ENCODE results near the gene SLFN5.
"Not testable (repeated sequence)": the region's sequence is repeated elsewhere in the genome, so short reads cannot be mapped to it uniquely, and the experiment has no call there.

The SLFN5 gene

GRCh38 chr17:35242158-35242804 is 591 bp upstream of the SLFN5 start:
- no peak for DNase-seq

DNA sequence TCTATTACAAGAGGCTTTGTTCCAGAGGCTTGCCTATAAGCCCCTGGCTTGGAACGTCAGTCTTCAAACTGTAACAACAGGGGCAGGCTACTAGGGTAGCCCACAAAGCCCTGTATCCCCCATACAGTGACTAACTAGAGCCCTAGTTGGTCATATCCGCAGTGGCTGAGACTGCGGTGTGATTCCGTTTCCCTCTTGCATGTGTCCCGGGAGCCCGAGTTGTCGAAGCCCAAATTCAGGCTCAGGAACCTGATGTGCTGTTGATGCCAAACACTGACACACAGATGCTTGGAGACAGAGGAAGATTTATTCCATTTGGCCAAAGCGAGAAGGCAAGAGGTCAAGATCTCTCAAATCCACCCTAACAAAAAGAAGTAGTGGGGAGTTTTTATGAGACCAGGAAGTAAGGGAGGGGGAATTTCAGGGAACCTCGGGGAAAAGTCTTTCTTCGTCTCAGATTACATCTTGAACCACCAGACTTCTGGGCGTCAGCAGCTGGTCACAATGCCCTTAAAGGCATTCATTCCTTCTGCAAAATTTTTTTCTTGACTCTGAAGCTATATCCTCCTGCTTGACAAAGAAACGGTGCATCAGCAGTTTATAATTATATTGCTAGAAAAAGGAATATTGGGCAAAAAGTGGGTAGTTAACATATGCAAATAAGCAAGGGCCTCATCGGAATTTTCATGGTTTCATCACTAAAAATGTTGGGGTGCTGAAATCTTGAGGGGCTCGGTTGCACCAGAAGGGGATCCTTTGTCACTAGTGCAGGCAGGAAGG is 879 bp downstream of the SLFN5 start:
- peak in 1 of 2 donors; percentile 38 for DNase-seq

DNA sequence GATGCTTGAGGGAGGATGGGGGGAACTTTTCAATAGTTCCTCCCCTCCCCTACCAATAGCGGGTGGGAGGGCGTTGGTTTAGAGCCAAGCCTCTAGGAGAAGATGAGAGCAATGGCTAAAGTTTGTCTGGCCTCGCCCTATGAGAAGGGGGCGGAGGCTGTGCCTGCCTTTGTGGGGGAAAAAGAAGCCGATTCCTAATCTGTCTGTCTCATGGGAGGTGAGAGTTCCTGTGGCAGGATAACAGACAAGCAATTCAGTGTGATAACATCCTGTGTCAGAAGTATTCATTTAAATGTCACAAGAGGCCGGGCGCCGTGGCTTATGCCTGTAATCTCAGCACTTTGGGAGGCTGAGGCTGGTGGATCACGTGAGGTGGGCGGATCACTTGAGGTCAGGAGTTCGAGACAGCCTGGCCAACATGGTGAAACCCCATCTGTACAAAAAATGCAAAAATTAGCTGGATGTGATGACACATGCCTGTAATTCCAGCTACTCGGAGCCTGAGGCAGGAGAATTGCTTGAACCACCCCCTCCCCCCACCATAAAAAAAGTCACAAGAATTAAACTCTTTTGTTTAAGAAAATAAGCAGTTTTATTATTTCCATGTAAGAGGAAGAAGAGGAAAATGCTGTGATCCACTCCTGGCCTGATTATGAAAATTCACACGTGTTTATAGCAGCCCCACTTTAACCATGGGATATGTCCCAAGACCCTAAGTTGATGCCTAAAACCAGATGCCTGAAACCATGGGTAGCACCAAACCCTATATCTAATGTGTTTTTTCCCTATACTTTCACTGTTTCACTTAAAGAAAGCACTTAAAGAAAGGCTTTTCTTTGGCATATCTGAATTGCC is 1.7 kb downstream of the SLFN5 start:
- DNase-seq = no peak

DNA sequence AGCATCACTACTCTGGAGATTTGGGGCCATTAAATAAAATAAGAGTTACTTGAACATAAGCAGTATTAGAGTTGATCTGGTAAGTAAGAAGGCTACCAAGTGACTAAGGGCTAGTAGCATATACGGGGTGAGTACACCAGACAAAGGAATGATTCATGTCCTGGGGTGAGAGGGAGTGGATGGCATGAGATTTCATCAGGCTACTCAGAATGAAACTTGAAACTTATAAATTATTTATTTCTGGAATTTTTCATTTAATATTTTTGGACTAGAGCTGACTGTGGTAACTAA is 2.3 kb downstream of the SLFN5 start:
- peak in 1 of 2 donors; percentile 16 for DNase-seq

DNA sequence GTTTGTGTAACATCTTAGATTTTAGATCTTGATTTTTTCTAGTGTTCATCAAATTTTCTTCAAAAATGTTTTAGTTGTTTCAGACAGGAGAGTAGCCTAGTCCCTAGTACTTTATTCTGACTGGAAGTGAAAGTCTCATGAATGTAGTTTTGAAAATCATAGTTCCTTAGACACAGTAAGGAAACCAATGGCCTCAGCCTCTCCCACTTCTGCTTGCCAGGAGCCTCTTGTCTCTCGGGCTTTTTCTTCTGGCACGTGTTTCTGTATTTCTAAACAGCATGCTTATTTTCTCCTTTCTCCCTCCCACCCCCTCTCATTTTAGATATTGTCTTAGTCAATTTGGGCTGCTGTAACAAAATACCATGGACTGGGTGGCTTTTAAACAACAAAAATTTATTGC is 9.8 kb downstream of the SLFN5 start:
- no peak for DNase-seq

- DNase-seq = no peak
These were observed 11.4 kb downstream of the SLFN5 start for GRCh38 chr17:35254107-35254773.

GRCh38 chr17:35255316-35255715 is 12.4 kb downstream of the SLFN5 start:
- no peak for DNase-seq

GRCh38 chr17:35256629-35257028 is 13.8 kb downstream of the SLFN5 start:
- DNase-seq = no peak

DNA sequence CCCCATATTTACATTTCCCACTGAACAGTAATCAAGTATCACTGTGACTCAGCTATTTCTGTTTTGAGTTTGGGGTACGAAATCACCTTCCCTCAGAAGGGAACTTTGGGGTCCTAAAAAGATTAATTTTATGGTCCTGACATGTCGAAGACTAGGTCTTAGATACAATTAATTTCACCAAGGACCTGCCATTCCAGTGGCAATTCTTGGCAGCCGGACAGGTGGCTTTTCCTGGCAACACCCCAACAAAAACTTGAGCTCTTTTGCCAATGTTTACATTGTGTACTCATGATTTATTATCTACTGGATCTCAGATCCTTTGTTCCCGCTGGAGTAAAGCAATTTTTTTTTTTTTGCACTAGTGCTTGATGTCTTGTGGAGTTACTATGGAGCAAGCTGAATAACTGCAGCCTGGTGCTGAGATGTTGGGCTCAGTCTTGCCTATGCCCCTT is 14.4 kb downstream of the SLFN5 start:
- no peak for DNase-seq

GRCh38 chr17:35259001-35259400 is 16.1 kb downstream of the SLFN5 start:
- no peak for DNase-seq

DNA sequence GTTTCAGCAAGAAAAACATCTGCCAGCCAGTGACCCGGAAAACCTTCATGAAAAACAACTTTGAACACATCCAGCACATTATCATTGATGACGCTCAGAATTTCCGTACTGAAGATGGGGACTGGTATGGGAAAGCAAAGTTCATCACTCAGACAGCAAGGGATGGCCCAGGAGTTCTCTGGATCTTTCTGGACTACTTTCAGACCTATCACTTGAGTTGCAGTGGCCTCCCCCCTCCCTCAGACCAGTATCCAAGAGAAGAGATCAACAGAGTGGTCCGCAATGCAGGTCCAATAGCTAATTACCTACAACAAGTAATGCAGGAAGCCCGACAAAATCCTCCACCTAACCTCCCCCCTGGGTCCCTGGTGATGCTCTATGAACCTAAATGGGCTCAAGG is 22.2 kb downstream of the SLFN5 start:
- no peak for DNase-seq

DNA sequence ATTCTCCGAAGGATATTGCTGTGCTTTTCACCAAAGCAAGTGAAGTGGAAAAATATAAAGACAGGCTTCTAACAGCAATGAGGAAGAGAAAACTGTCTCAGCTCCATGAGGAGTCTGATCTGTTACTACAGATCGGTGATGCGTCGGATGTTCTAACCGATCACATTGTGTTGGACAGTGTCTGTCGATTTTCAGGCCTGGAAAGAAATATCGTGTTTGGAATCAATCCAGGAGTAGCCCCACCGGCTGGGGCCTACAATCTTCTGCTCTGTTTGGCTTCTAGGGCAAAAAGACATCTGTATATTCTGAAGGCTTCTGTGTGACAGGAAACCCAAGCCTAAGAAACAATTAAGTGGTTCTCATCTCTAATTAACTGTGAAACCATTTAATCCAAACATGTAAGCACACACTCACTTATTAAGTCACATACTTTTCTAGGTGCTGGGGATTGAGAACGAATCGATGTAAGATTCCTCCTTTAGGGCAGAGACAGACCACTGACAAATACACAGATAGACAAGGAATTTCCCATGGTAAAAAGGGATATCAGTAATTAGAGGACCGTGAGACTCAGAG is 22.8 kb downstream of the SLFN5 start:
- DNase-seq = no peak

DNA sequence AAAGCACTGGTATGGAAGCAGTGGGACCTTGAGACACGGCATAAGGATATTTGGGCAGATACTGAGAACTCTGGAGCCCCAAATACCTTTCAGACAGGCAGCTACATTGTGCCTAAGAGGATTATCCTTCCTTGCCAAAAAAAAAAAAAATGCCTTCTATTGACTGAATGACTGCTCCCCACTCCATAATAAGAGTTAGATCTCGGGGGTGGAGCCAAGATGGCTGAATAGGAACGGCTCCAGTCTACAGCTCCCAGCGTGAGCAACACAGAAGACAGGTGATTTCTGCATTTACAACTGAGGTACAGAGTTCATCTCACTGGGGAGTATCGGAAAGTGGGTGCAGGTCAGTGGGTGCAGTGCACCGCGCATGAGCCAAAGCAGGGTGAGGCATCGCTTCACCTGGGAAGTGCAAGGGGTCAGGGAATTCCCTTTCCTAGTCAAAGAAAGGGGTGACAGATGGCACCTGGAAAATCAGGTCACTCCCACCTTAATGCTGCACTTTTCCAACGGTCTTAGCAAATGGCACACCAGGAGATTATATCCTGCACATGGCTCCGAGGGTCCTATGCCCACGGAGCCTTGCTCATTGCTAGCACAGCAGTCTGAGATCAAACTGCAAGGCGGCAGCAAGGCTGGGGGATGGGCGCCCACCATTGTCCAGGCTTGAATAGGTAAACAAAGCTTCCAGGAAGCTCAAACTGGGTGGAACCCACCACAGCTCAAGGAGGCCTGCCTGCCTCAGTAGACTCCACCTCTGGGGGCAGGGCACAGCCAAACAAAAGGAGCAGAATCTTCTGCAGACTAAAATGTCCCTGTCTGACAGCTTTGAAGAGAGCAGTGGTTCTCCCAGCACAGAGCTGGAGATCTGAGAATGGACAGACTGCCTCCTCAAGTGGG is 31.5 kb downstream of the SLFN5 start:
- not testable (repeated sequence) for DNase-seq

GRCh38 chr17:35278454-35278853 is 35.6 kb downstream of the SLFN5 start:
- DNase-seq = not testable (repeated sequence)

DNA sequence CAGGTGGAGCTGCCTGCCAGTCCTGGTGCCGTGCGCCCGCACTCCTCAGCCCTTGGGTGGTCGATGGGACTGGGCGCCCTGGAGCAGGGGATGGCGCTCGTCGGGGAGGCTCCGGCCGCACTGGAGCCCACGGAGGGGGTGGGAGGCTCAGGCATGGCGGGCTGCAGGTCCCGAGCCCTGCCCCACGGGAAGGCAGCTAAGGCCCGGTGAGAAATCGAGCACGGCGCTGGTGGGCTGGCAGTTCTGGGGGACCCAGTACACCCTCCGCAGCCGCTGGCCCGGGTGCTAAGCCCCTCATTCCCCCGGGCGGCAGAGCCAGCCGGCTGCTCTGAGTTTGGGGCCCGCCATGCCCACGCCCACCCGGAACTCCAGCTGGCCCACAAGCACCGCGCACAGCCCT is 36.0 kb downstream of the SLFN5 start:
- not testable (repeated sequence) for DNase-seq

GRCh38 chr17:35283767-35284166 is 40.9 kb downstream of the SLFN5 start:
- DNase-seq = no peak

- no peak for DNase-seq
These were observed 42.1 kb downstream of the SLFN5 start for GRCh38 chr17:35284955-35285354.

- no peak for DNase-seq
These were observed 43.4 kb downstream of the SLFN5 start for GRCh38 chr17:35286120-35286781.

- DNase-seq = no peak
These were observed 44.5 kb downstream of the SLFN5 start for GRCh38 chr17:35287286-35287811.

DNA sequence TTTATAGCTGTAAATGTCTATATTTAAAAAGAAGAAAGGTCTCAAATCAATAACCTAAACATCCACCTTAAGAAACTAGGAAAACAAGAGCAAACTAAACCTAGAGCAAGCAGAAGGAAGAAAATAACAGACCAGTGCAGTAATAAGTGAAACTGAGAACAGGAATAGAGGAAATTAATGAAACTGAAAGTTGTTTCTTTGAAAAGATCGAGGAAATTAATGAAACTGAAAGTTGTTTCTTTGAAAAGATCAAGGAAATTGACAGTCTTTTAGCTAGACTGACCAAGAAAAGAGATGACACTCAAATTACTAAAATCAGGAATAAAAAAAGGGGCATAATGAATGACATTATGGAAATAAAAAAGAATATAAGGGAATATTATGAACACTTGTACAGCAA is 46.4 kb downstream of the SLFN5 start:
- no peak for DNase-seq

DNA sequence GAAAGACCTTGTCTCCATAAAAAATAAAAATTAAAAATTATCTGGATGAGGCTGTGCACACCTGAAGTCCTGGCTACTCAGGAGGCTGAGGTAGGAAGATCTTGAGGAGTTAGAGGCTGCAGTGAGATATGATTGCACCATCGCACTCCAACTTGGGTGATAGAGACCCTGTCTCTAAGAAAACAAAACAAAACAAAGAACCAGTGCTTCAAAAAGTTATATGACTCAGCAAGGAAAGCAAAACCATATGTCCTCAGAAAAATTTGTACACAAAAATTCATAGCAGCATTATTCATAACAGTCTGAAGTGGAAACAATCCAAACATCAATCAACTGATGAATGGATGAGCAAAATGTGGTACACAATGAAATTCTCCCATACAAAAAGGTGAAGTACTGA is 48.9 kb downstream of the SLFN5 start:
- no peak for DNase-seq

Measured in hippocampal formation (tissue), 2 donors.